Measurements from ENCODE around the gene ACOT4. TPM values are rescaled to one million over a fixed set of nuclear protein-coding genes. Genes with fewer than 3 reads are reported as not detected.
"Not testable (repeated sequence)": the region's sequence is repeated elsewhere in the genome, so short reads cannot be mapped to it uniquely, and the experiment has no call there.

ACOT4 gene
- total and polyA plus RNA-seq, 2 experiments from 2014 or later, result 1.0 to 1.6 TPM

DNA sequence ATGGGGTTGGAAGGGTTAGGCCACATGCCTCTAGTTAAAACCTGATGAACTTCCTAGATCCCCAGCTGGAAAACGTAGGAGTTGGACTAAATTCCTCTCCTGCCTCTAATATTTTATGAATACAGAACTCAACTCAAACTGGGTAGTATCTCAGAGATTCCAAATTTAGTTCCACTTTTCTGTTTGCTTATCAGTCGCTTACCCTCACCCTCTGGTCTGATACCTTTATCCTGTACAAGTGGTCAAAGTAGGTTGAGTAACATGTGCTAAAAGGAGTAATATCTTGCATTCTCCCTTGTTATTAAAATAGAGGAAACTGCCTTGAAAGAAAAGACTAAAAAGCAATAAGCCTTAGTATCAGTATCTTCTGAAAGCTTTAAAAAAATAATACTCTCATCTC lies 34.5 kb upstream of the ACOT4 start:
- not testable (repeated sequence) for H3K36me3 Mint-ChIP-seq (ENCODE audit: low read depth); H3K9me2 ChIP-seq (ENCODE audit: insufficient read depth); H3K4me1 ChIP-seq (ENCODE audit: insufficient read depth); H3K9me3 Mint-ChIP-seq; H3K4me3 ChIP-seq; H3F3A ChIP-seq (replicated peaks; ENCODE audit: low read depth); H4K20me1 ChIP-seq (replicated peaks; ENCODE audit: insufficient read depth); H3K36me3 ChIP-seq (ENCODE audit: insufficient read depth); H3K27me3 ChIP-seq (ENCODE audit: insufficient read depth); H3K4me2 ChIP-seq; H3K27me3 Mint-ChIP-seq (ENCODE audit: insufficient read depth, low read depth, poor library complexity); H3K27ac ChIP-seq (ENCODE audit: low read depth); ATAC-seq; H3K4me3 Mint-ChIP-seq; DNase-seq (ENCODE audit: low spot score); H2AFZ ChIP-seq; H3K79me2 ChIP-seq (replicated peaks; ENCODE audit: insufficient read depth); H3K4me1 Mint-ChIP-seq; H3K27ac Mint-ChIP-seq

DNA sequence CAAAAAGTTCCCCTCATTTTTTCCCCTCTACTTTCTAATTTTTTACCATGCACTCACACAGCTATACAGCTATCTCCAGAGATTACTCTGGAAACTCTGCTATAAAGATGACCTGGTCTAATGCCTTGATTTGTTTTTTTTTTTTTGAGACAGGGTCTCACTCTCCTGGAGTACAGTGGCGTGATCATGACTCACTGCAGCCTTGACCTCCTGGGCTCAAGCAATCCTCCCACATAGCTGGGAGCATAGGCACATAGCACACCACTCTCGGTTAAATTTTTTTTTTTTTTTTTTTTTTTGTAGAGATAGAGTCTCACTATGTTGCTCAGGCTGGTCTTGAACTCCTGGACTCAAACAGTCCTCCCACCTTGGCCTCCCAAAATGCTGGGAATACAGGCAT lies 33.4 kb upstream of the ACOT4 start:
- H2AFZ ChIP-seq; H3K9me2 ChIP-seq (ENCODE audit: insufficient read depth); H4K20me1 ChIP-seq (replicated peaks; ENCODE audit: insufficient read depth); ATAC-seq; H3K4me2 ChIP-seq; H3K4me3 ChIP-seq; H3K27ac Mint-ChIP-seq; H3K27me3 ChIP-seq (ENCODE audit: insufficient read depth); H3K4me1 ChIP-seq (ENCODE audit: insufficient read depth); H3K4me1 Mint-ChIP-seq; H3F3A ChIP-seq (replicated peaks; ENCODE audit: low read depth); H3K36me3 ChIP-seq (ENCODE audit: insufficient read depth); H3K27ac ChIP-seq (ENCODE audit: low read depth); DNase-seq (ENCODE audit: low spot score); H3K4me3 Mint-ChIP-seq; H3K36me3 Mint-ChIP-seq (ENCODE audit: low read depth); H3K79me2 ChIP-seq (replicated peaks; ENCODE audit: insufficient read depth): not testable (repeated sequence)
- peaks cover 18% of the 10 kb centered on the region for H3K9me3 Mint-ChIP-seq
- H3K27me3 Mint-ChIP-seq (ENCODE audit: insufficient read depth, low read depth, poor library complexity), result peaks cover 11% of the 10 kb centered on the region

DNA sequence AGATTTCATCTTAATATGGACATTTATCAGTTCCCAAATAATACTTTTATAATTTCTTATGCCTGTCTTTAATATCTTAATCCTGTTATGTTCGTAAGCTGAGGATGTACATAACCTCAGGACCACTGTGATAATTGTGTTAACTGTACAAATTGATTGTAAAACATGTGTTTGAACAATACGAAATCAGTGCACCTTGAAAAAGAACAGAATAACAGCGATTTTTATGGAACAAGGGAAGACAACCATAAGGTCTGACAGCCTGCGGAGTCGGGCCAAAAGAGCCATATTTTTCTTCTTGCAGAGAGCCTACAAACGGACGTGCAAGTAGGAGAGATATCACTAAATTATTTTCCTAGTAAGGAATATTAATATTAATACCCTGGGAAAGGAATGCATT lies 29.4 kb upstream of the ACOT4 start:
- not testable (repeated sequence) for H3K4me1 Mint-ChIP-seq; H3K79me2 ChIP-seq (replicated peaks; ENCODE audit: insufficient read depth); DNase-seq (ENCODE audit: low spot score); H2AFZ ChIP-seq; H3K27ac Mint-ChIP-seq; H3K36me3 ChIP-seq (ENCODE audit: insufficient read depth); H3K4me2 ChIP-seq; H3K27ac ChIP-seq (ENCODE audit: low read depth); H3K4me3 Mint-ChIP-seq; H3K4me3 ChIP-seq; ATAC-seq; H3K9me2 ChIP-seq (ENCODE audit: insufficient read depth); H3K27me3 Mint-ChIP-seq (ENCODE audit: insufficient read depth, low read depth, poor library complexity); H3F3A ChIP-seq (replicated peaks; ENCODE audit: low read depth); H3K27me3 ChIP-seq (ENCODE audit: insufficient read depth); H3K4me1 ChIP-seq (ENCODE audit: insufficient read depth); H4K20me1 ChIP-seq (replicated peaks; ENCODE audit: insufficient read depth)
- H3K9me3 Mint-ChIP-seq, result peaks cover 24% of the 10 kb centered on the region
- peaks cover 25% of the 10 kb centered on the region for H3K36me3 Mint-ChIP-seq (ENCODE audit: low read depth)

DNA sequence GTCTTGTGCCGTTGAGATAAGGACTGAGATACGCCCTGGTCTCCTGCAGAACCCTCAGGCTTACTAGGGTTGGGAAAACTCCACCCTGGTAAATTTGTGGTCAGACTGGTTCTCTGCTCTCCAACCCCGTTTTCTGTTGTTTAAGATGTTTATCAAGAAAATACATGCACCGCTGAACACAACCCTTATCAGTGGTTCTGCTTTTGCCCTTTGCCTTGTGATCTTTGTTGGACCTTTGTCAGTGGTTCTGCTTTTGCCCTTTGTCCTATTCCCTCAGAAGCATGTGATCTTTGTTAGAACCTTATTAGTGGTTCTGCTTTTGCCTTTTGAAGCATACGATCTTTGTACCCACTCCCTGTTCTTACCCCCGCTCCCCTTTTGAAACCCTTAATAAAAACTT lies 29.0 kb upstream of the ACOT4 start:
- H3K27me3 Mint-ChIP-seq (ENCODE audit: insufficient read depth, low read depth, poor library complexity); H3K36me3 ChIP-seq (ENCODE audit: insufficient read depth); H3K4me1 Mint-ChIP-seq; H3K4me1 ChIP-seq (ENCODE audit: insufficient read depth); H3K27ac ChIP-seq (ENCODE audit: low read depth); H3K79me2 ChIP-seq (replicated peaks; ENCODE audit: insufficient read depth); ATAC-seq; H2AFZ ChIP-seq; H3F3A ChIP-seq (replicated peaks; ENCODE audit: low read depth); H3K27ac Mint-ChIP-seq; H4K20me1 ChIP-seq (replicated peaks; ENCODE audit: insufficient read depth); H3K4me3 Mint-ChIP-seq; H3K4me2 ChIP-seq; H3K9me2 ChIP-seq (ENCODE audit: insufficient read depth); DNase-seq (ENCODE audit: low spot score); H3K27me3 ChIP-seq (ENCODE audit: insufficient read depth); H3K4me3 ChIP-seq: not testable (repeated sequence)
- Mint-ChIP-seq H3K36me3 (ENCODE audit: low read depth) (peaks cover 30% of the 10 kb centered on the region), H3K9me3 (peaks cover 28% of the 10 kb centered on the region)

DNA sequence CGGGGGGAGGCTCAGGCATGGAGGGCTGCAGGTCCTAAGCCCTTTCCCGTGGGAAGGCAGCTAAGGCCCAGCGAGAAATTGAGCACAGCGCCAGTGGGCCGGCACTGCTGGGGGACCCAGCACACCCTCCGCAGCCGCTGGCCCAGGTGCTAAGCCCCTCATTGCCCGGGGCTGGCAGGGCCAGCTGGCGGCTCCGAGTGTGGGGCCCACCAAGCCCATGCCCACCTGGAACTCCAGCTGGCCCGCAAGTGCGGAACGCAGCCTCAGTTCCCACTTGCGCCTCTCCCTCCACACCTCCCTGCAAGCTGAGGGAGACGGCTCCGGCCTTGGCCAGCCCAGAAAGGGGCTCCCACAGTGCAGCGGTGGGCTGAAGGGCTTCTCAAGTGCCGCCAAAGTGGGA lies 25.2 kb upstream of the ACOT4 start:
- H3F3A ChIP-seq (replicated peaks; ENCODE audit: low read depth); H4K20me1 ChIP-seq (replicated peaks; ENCODE audit: insufficient read depth); H3K27ac Mint-ChIP-seq; H3K4me3 Mint-ChIP-seq; H3K9me2 ChIP-seq (ENCODE audit: insufficient read depth); H3K4me3 ChIP-seq; H2AFZ ChIP-seq; H3K36me3 ChIP-seq (ENCODE audit: insufficient read depth); H3K79me2 ChIP-seq (replicated peaks; ENCODE audit: insufficient read depth); DNase-seq (ENCODE audit: low spot score); H3K4me2 ChIP-seq; ATAC-seq; H3K27ac ChIP-seq (ENCODE audit: low read depth): not testable (repeated sequence)
- Mint-ChIP-seq H3K9me3 (peaks cover 39% of the 10 kb centered on the region), H3K36me3 (ENCODE audit: low read depth) (peaks cover 39% of the 10 kb centered on the region), H3K4me1 (peaks cover 25% of the 10 kb centered on the region), H3K27me3 (ENCODE audit: insufficient read depth, low read depth, poor library complexity) (peaks cover 27% of the 10 kb centered on the region)
- peaks cover 14% of the 10 kb centered on the region; the same call in 1 of the 2 replicates for H3K27me3 ChIP-seq (ENCODE audit: insufficient read depth)
- H3K4me1 ChIP-seq (ENCODE audit: insufficient read depth), result peaks cover 13% of the 10 kb centered on the region

DNA sequence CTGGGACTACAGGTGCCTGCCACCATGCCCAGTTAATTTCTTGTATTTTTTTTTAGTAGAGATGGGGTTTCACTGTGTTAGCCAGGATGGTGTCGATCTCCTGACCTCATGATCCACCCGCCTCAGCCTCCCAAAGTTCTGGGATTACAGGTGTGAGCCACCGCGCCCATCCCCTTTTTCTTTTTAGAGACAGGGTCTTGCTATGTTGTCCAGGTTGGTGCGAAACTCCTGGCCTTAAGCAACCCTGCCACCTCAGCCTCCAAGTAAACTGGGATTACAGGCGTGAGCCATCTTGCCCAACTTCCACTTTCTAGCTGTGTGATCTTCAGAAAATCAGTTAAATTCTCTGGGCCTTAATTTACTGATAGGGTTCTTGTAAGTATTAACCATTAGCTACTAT lies 24.7 kb upstream of the ACOT4 start:
- H3K9me2 ChIP-seq (ENCODE audit: insufficient read depth); ATAC-seq; H3F3A ChIP-seq (replicated peaks; ENCODE audit: low read depth); H2AFZ ChIP-seq; H3K4me3 ChIP-seq; H3K79me2 ChIP-seq (replicated peaks; ENCODE audit: insufficient read depth); H3K27ac Mint-ChIP-seq; H3K36me3 ChIP-seq (ENCODE audit: insufficient read depth); H3K4me3 Mint-ChIP-seq; DNase-seq (ENCODE audit: low spot score); H4K20me1 ChIP-seq (replicated peaks; ENCODE audit: insufficient read depth); H3K27ac ChIP-seq (ENCODE audit: low read depth); H3K4me2 ChIP-seq: not testable (repeated sequence)
- Mint-ChIP-seq H3K36me3 (ENCODE audit: low read depth) (peaks cover 39% of the 10 kb centered on the region), H3K4me1 (peaks cover 25% of the 10 kb centered on the region), H3K27me3 (ENCODE audit: insufficient read depth, low read depth, poor library complexity) (peaks cover 22% of the 10 kb centered on the region), H3K9me3 (peaks cover 34% of the 10 kb centered on the region)
- peaks cover 13% of the 10 kb centered on the region for H3K4me1 ChIP-seq (ENCODE audit: insufficient read depth)
- peaks cover 14% of the 10 kb centered on the region; the same call in 1 of the 2 replicates for H3K27me3 ChIP-seq (ENCODE audit: insufficient read depth)

Data from GM23338 (cell line).